HCT116 (cell line): Measurements from ENCODE around the gene VWF. TPM values are rescaled to one million over a fixed set of nuclear protein-coding genes. Genes with fewer than 3 reads are reported as not detected.

Source experiments
- ATAC-seq: fragments of 200-7000 bp; cut with Tn5 transposase; 2 replicates; pipeline ENCODE4 v1.9.1; 2020; ENCODE audit warnings: mild to moderate bottlenecking, moderate library complexity
- BruUV-seq: library from RNA; stranded (reverse); fragments of 400-500 nt; replicated peaks from 2 replicates; lab custom pipeline; 2021; lab: Mats Ljungman, UMichigan
- CTCF ChIA-PET: fragments of 300-600 bp; sonication (Branson Sonifier 250); formaldehyde crosslinking; loops from one replicate; lab custom pipeline; 2021; ENCODE audit warnings: antibody characterized with exemption; lab: Charles Lee
- POLR2A ChIA-PET: fragments of 300-600, 350-600 bp; sonication (Branson Sonifier 250); formaldehyde crosslinking; loops from one replicate; lab custom pipeline; 2021; ENCODE audit warnings: antibody characterized with exemption; lab: Charles Lee
- RAD21 ChIA-PET, 2 experiments: fragments of 300-600 bp; sonication (Branson Sonifier 250); formaldehyde crosslinking; loops; one replicate each; lab custom pipeline; 2023; ENCODE audit warnings: low total read pairs in 2 of 2; ENCODE audit not compliant: uncharacterized antibody in 2 of 2, unreplicated experiment in 2 of 2, low non-redundant PET in 1 of 2; lab: Charles Lee
- DNase-seq: peaks from one replicate; pipeline ENCODE4 v3.0.0-alpha.2; 2010; ENCODE audit warnings: low read depth, low spot score
- H2AFZ ChIP-seq: fragments of 200-600 bp; shearing (Covaris generic), sonication (generic); 2 replicates; pipeline ENCODE4 v1.6.1; 2017; ENCODE audit warnings: low read depth, mixed run types, mixed read lengths, antibody characterized with exemption, low read length; ENCODE audit not compliant: poor library complexity, severe bottlenecking
- H3K27ac ChIP-seq: 2 replicates; pipeline ENCODE4 v1.5.1; 2012; ENCODE audit warnings: low read depth, low read length
- H3K27me3 ChIP-seq: fragments of 200-600 bp; sonication (generic); 2 replicates; pipeline ENCODE4 v1.6.1; 2016; ENCODE audit warnings: mixed run types, low read length, mixed read lengths; ENCODE audit not compliant: insufficient read depth
- H3K36me3 ChIP-seq, 2 experiments: fragments of 200-500 bp in 1 of 2; fragments of 200-600 bp in 1 of 2; sonication (Bioruptor generic) in 1 of 2; sonication (generic) in 1 of 2; 2 replicates each; pipeline versions ENCODE4 v1.5.1 to v1.6.1; 2014 to 2016; ENCODE audit warnings: low read length in 2 of 2, inconsistent platforms in 1 of 2, mixed read lengths in 1 of 2, mixed run types in 1 of 2; ENCODE audit not compliant: insufficient read depth in 2 of 2, control insufficient read depth in 1 of 2
- H3K4me1 ChIP-seq, 2 experiments: fragments of 200-600 bp in 1 of 2; sonication (generic) in 1 of 2; 2 replicates each; pipeline versions ENCODE4 v1.5.1 to v1.6.1; 2012 to 2017; ENCODE audit warnings: low read length in 2 of 2, inconsistent platforms in 1 of 2, mild to moderate bottlenecking in 1 of 2, mixed read lengths in 1 of 2, mixed run types in 1 of 2, moderate library complexity in 1 of 2; ENCODE audit not compliant: insufficient read depth in 2 of 2, control insufficient read depth in 1 of 2
- H3K4me2 ChIP-seq: fragments of 200-600 bp; sonication (generic); 2 replicates; pipeline ENCODE4 v1.6.1; 2017; ENCODE audit warnings: mixed run types, low read length, mixed read lengths
- H3K4me3 ChIP-seq, 2 experiments: fragments of 200-600 bp in 1 of 2; sonication (generic) in 1 of 2; replicated peaks in 1 of 2; 2 replicates each; pipeline ENCODE4 v1.5.1; 2011 to 2016; ENCODE audit warnings: low read length in 2 of 2, control low read depth in 1 of 2, low read depth in 1 of 2, mild to moderate bottlenecking in 1 of 2, mixed read lengths in 1 of 2, mixed run types in 1 of 2
- H3K79me2 ChIP-seq: fragments of 200-600 bp; sonication (generic); 2 replicates; pipeline ENCODE4 v1.6.1; 2017; ENCODE audit warnings: mild to moderate bottlenecking, mixed run types, low read length, moderate library complexity, mixed read lengths; ENCODE audit not compliant: insufficient read depth
- H3K9ac ChIP-seq: fragments of 200-600 bp; sonication (generic); 2 replicates; pipeline ENCODE4 v1.6.1; 2016; ENCODE audit warnings: low read length, mixed read lengths
- H3K9me2 ChIP-seq: fragments of 200-600 bp; sonication (generic), shearing (Covaris generic); 2 replicates; pipeline ENCODE4 v1.6.1; 2017; ENCODE audit warnings: mixed run types, mild to moderate bottlenecking, moderate library complexity; ENCODE audit not compliant: insufficient read depth
- H3K9me3 ChIP-seq, 2 experiments: fragments of 200-500 bp in 1 of 2; fragments of 200-600 bp in 1 of 2; sonication (Bioruptor generic) in 1 of 2; sonication (generic) in 1 of 2; 2 replicates each; pipeline ENCODE4 v1.6.1; 2014 to 2017; ENCODE audit warnings: low read length in 2 of 2, mixed read lengths in 2 of 2, inconsistent platforms in 1 of 2, low read depth in 1 of 2, mild to moderate bottlenecking in 1 of 2, mixed run types in 1 of 2, moderate library complexity in 1 of 2; ENCODE audit not compliant: control insufficient read depth in 1 of 2, insufficient read depth in 1 of 2
- H4K20me1 ChIP-seq: fragments of 200-600 bp; sonication (generic), shearing (Covaris generic); 2 replicates; pipeline ENCODE4 v1.6.1; 2017; ENCODE audit warnings: mixed run types, mild to moderate bottlenecking, moderate library complexity; ENCODE audit not compliant: insufficient read depth
- CTCF ChIP-seq, 3 experiments: fragments of 200-600 bp in 1 of 3; sonication (generic) in 1 of 3; IDR thresholded peaks in 2 of 3; conservative IDR thresholded peaks in 1 of 3; 2 replicates each; pipeline ENCODE4 v1.5.1; 2012 to 2017; ENCODE audit warnings: low read depth in 2 of 3, low read length in 2 of 3, antibody characterized with exemption in 1 of 3, borderline replicate concordance in 1 of 3, control low read depth in 1 of 3, mild to moderate bottlenecking in 1 of 3, mixed read lengths in 1 of 3, mixed run types in 1 of 3, moderate library complexity in 1 of 3; ENCODE audit not compliant: insufficient read depth in 1 of 3
- EZH2 ChIP-seq: fragments of 200-600 bp; sonication (generic); IDR thresholded peaks from 2 replicates; pipeline ENCODE4 v1.6.1; 2017; ENCODE audit warnings: antibody characterized with exemption, mixed run types
- EZH2phosphoT487 ChIP-seq: fragments of 200-600 bp; IDR thresholded peaks from 2 replicates; pipeline ENCODE4 v1.6.1; 2018; ENCODE audit warnings: antibody characterized with exemption, borderline replicate concordance
- FOSL1 ChIP-seq: IDR thresholded peaks from 2 replicates; pipeline ENCODE4 v1.6.1; 2012; ENCODE audit warnings: low read depth
- RAD21 ChIP-seq: IDR thresholded peaks from 2 replicates; pipeline ENCODE4 v1.6.1; 2012; ENCODE audit warnings: low read depth, mild to moderate bottlenecking
- REST ChIP-seq: IDR thresholded peaks from 2 replicates; pipeline ENCODE4 v1.6.1; 2012; ENCODE audit warnings: low read depth
- SP1 ChIP-seq: IDR thresholded peaks from 2 replicates; pipeline ENCODE4 v1.6.1; 2012; ENCODE audit warnings: low read depth
- ZFX ChIP-seq: fragments of 450-650 bp; IDR thresholded peaks from 2 replicates; pipeline ENCODE4 v1.6.1; 2017
- intact Hi-C: fragments of 100-400 bp; cut with micrococcal nuclease; formaldehyde crosslinking; loops from 2 replicates; pipeline ENCODE4 v1.10.0; 2022
- total RNA-seq: library from RNA; stranded (reverse); gene quantifications from one replicate; pipeline ENCODE4 v1.2.1, GENCODE V29; 2021; ENCODE audit not compliant: unreplicated experiment
- TF ChIP-seq, protein P1 (sequence below): IDR thresholded peaks from 2 replicates; pipeline ENCODE4 v1.6.1; 2012

VWF gene
- total RNA-seq, 1 experiment from 2014 or later = 0.57 TPM

DNA sequence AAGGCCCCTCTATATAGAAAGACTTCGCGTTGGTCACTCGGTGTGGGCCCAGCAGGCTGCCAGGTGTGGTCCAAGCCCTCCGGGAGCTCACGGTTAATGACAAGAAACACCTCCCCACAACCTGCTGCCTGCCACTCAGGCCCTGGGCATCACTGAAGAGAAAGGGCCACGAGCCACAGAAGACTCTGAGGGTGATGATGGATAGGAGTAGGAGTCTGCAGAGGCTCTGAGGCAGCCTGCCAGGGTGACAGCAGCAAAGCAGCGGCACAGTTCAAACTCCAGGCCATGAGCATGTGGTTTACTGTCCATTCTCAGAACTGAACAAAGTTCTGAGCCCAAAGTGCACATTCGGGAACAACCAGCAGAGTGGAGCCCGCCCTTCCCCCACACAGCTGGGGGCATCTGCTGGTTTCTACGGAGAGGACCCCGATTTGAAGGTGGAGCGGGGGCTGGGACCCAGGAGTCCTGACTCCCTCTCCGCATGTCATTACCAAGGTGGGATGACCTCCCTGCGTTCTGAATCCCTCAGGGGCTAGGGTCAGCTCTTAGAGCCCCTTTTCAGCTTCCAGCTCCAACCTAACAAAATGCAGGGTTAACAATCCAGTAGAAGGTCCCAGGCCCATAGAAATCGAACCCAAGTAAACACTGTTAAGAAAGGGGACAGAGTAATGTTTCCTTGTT, 65.8 kb downstream of the VWF start:
- no TSS peak for BruUV-seq
- TF ChIP-seq SP1 (no peak), EZH2phosphoT487 (no peak), REST (no peak), ZFX (no peak)
- Histone ChIP-seq H3K9me2 (no peaks in the 10 kb centered on the region), H3K4me2 (no peak overlapping the region), H3K36me3 (no peaks in the 10 kb centered on the region), H2AFZ (no peak overlapping the region), H3K9ac (no peak overlapping the region), H3K27me3 (no peaks in the 10 kb centered on the region), H3K27ac (no peak overlapping the region), H3K9me3 (no peaks in the 10 kb centered on the region), H3K4me3 (no peak overlapping the region), H4K20me1 (no peaks in the 10 kb centered on the region), H3K79me2 (no peaks in the 10 kb centered on the region), H3K4me1 (peaks cover 0 to 17% of the 10 kb centered on the region in 2 experiments; a peak in 2 of 4 replicates)
- intact Hi-C loops = no loop called here
- POLR2A ChIA-PET = no interaction called here
- RAD21 ChIA-PET = no interaction called here
- no peak for ATAC-seq
- no peak for DNase-seq
- CTCF ChIA-PET = interaction anchor here (1.1 to 2.3 kb wide), 4 partner anchors 9 to 228 kb away, joined by 3 to 10 read pairs (median 4); no protein-coding TSS in a partner anchor

DNA sequence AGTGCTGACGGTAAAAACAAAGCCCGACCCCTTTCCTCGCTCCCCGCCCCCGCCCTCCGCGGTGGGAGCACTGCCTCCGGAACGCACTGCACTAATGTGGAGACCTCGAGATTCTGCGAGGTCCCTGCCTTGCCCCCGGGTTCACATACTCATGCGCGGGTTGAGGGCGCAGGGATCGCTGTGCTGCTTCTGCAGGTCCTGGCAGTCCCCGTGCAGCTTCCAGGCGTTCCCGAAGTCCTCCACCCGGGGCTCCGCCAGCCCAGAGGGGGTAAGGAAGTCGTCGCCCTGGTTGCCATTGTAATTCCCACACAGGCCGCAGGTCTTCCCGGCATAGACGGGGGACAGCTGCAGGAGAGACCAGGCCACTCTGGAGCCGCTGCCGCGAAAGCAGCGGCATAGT, 66.8 kb downstream of the VWF start:
- H3K79me2 ChIP-seq = no peaks in the 10 kb centered on the region
- H3K27ac ChIP-seq = no peak overlapping the region
- H3K9ac ChIP-seq = no peak overlapping the region
- H3K9me3 ChIP-seq = no peaks in the 10 kb centered on the region
- H3K4me3 ChIP-seq = no peak overlapping the region
- DNase-seq (no peak), ATAC-seq (no peak)
- H3K4me2 ChIP-seq = no peak overlapping the region
- intact Hi-C loops = no loop called here
- no TSS peak for BruUV-seq
- H3K4me1 ChIP-seq = peaks cover 0 to 16% of the 10 kb centered on the region in 2 experiments; a peak in 2 of 4 replicates
- H3K36me3 ChIP-seq = no peaks in the 10 kb centered on the region
- POLR2A ChIA-PET = no interaction called here
- no peak overlapping the region for H2AFZ ChIP-seq
- no peaks in the 10 kb centered on the region for H3K27me3 ChIP-seq
- H3K9me2 ChIP-seq = no peaks in the 10 kb centered on the region
- CTCF ChIA-PET = interaction anchor here (1.1 to 2.3 kb wide), 4 partner anchors 10 to 229 kb away, joined by 3 to 10 read pairs (median 4); no protein-coding TSS in a partner anchor
- RAD21 ChIA-PET = no interaction called here
- no peaks in the 10 kb centered on the region for H4K20me1 ChIP-seq
- TF ChIP-seq, protein P1, sequence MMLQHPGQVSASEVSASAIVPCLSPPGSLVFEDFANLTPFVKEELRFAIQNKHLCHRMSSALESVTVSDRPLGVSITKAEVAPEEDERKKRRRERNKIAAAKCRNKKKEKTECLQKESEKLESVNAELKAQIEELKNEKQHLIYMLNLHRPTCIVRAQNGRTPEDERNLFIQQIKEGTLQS = no peak
- TF ChIP-seq RAD21 = no peak
- TF ChIP-seq EZH2 = no peak
- TF ChIP-seq SP1 = no peak
- TF ChIP-seq FOSL1 = no peak
- no peak for TF ChIP-seq CTCF (IDR thresholded peaks at IDR 0.05 in 2 of 3, conservative IDR thresholded peaks at IDR 0.05 in 1 of 3; ENCODE audit: borderline replicate concordance in 1 of 3, insufficient read depth in 1 of 3, low read depth in 2 of 3, low read length in 2 of 3)
- TF ChIP-seq EZH2phosphoT487 = no peak
